Thoracic aorta (tissue), 2 donors: ENCODE measurements around the gene SCAMP5. TPM values are rescaled to one million over a fixed set of nuclear protein-coding genes. Genes with fewer than 3 reads are reported as not detected.

Experiments
- ATAC-seq: fragments of 150-250 bp; one replicate; pipeline ENCODE4 v1.8.0; 2017; ENCODE audit warnings: low read depth; ENCODE audit not compliant: insufficient number of reproducible peaks, low FRiP score
- DNase-seq: peaks from one replicate; pipeline ENCODE4 v3.0.0-alpha.2; 2020; ENCODE audit warnings: low spot score
- H3K27ac ChIP-seq, 2 donors: fragments of 200-600 bp; sonication (generic); 1 replicate in 1 of 2; 2 replicates in 1 of 2; pipeline ENCODE4 v1.5.1; 2016; ENCODE audit warnings: mild to moderate bottlenecking in 2 of 2, moderate library complexity in 2 of 2
- H3K27me3 ChIP-seq: fragments of 200-600 bp; sonication (generic); replicated peaks from 2 replicates; pipeline ENCODE4 v1.6.0; 2016; ENCODE audit warnings: mild to moderate bottlenecking; ENCODE audit not compliant: insufficient read depth
- H3K36me3 ChIP-seq: fragments of 200-600 bp; sonication (generic); one replicate; pipeline ENCODE4 v1.5.1; 2016
- H3K4me1 ChIP-seq, 2 donors: fragments of 200-600 bp; sonication (generic); 1 replicate in 1 of 2; 2 replicates in 1 of 2; pipeline versions ENCODE4 v1.5.1 to v1.6.0; 2016; ENCODE audit warnings: low read depth in 2 of 2, mild to moderate bottlenecking in 1 of 2; ENCODE audit not compliant: control insufficient read depth in 1 of 2
- H3K4me3 ChIP-seq: fragments of 200-600 bp; sonication (generic); 2 replicates; pipeline ENCODE4 v1.5.1; 2016; ENCODE audit warnings: mild to moderate bottlenecking
- H3K9me3 ChIP-seq: fragments of 200-600 bp; sonication (generic); 2 replicates; pipeline ENCODE4 v1.5.1; 2016
- total RNA-seq, 2 donors: library from RNA; depleted of rRNA; stranded (reverse); fragments of >200 nt; gene quantifications; one replicate each; pipeline versions ENCODE4 v1.1.0 to v1.2.3, GENCODE V29; 2016
- TF ChIP-seq, protein P1 (sequence below): fragments of 200-600 bp; sonication (generic); IDR thresholded peaks from one replicate; pipeline ENCODE4 v1.5.1; 2019; ENCODE audit warnings: antibody characterized with exemption

SCAMP5 gene
- total RNA-seq, 2 donors from 2014 or later: 1.5 to 3.5 TPM

DNA sequence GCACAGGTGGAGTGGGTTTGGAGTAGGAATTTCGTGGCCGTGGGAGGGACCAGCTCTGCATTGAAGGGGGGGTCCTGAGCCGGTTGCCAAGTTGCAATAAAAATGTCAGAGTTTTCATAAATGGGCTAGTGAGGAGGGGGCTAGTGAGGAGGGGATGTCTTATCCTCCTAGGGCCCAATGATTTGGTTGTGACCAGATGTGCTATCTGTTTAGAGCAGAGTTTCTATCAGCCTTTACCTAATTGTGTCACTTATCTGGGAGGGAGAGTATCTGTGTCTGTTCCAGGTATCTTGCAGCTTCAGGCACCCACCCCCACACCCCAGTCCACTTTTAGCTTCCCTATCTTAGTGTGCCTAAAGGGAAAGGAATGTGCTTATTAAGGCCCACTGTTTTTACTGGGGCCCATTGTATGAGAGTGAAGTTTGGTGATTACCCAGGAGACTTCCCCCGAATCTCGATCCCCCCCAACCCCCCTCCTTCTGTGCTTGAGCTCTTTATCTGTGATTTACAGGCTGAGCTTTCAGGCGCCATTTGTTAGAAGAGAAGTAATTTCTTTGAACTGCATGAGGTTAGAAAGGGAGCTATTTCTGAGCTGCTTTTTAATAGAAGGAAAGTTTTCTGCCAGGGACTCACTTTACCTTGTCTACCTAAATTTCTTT lies 70.6 kb downstream of the SCAMP5 start:
- Histone ChIP-seq H3K27me3 (no peaks in the 10 kb centered on the region), H3K36me3 (no peaks in the 10 kb centered on the region), H3K4me3 (no peak overlapping the region), H3K9me3 (no peaks in the 10 kb centered on the region), H3K4me1 (peaks cover 30 to 38% of the 10 kb centered on the region in 2 donors), H3K27ac (peak overlapping the region; percentile 68 to 79)
- TF ChIP-seq, protein P1, sequence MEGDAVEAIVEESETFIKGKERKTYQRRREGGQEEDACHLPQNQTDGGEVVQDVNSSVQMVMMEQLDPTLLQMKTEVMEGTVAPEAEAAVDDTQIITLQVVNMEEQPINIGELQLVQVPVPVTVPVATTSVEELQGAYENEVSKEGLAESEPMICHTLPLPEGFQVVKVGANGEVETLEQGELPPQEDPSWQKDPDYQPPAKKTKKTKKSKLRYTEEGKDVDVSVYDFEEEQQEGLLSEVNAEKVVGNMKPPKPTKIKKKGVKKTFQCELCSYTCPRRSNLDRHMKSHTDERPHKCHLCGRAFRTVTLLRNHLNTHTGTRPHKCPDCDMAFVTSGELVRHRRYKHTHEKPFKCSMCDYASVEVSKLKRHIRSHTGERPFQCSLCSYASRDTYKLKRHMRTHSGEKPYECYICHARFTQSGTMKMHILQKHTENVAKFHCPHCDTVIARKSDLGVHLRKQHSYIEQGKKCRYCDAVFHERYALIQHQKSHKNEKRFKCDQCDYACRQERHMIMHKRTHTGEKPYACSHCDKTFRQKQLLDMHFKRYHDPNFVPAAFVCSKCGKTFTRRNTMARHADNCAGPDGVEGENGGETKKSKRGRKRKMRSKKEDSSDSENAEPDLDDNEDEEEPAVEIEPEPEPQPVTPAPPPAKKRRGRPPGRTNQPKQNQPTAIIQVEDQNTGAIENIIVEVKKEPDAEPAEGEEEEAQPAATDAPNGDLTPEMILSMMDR: no peak
- DNase-seq: no peak
- no peak for ATAC-seq

DNA sequence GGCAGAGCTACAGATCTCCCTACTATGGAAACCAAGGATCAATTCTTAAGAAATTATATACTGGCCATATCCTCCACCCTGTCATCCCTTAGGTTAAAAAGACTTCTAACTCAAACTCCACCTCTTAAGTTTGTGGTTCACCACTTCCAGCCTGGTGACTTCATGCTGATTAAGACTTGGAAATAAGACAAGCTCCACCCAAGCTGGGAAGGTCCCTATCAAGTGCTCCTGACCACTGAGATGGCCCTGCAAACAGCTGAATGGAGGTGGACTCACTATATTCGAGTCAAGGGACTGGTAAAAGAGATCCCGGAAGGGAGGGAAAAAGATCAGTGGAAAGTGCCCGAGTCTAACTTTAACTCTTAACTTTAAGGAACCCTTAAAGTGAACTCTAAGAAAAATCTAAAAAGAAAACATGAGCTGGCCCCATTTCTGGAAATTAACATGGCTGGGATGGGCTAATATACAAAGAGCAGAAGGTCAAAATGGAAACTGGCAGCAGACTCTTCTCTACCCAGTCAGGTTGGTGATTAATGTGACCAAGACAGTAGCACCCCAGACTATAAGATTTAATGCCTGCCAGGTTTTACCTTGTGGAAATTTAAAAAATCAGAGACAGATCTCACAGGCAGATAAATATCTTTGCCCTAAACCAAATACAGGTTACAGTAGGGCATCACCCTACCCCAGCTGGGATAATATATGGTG lies 71.9 kb downstream of the SCAMP5 start:
- ATAC-seq: no peak
- H3K4me3 ChIP-seq: no peak overlapping the region
- H3K4me1 ChIP-seq: peaks cover 30 to 34% of the 10 kb centered on the region in 2 donors
- no peaks in the 10 kb centered on the region for H3K36me3 ChIP-seq
- no peaks in the 10 kb centered on the region for H3K9me3 ChIP-seq
- H3K27me3 ChIP-seq: no peaks in the 10 kb centered on the region
- H3K27ac ChIP-seq: peak overlapping the region; percentile 68 to 79
- no peak for DNase-seq
- TF ChIP-seq, protein P1: no peak

DNA sequence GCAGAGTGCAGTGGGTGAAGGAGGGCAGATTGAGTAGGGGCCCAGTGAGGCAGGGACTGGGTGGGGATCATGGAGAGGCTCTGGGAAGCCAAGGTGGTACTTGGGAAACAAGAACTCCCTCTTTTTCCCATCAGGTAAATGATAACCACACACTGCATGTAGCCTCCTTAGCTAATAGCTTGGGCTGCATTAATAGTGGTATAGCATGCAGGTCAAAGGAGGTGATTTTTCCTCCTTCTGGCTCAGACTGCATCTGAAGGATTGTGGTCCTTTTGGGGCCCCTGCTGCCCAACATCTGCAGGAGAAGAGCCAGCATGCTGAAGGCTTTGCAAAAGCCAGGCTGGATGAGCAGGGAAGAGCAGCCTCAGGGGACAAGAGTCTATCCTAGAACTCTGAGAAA lies 73.4 kb downstream of the SCAMP5 start:
- ATAC-seq (no peak), DNase-seq (no peak)
- no peak overlapping the region for H3K4me3 ChIP-seq
- H3K9me3 ChIP-seq: no peaks in the 10 kb centered on the region
- no peaks in the 10 kb centered on the region for H3K27me3 ChIP-seq
- TF ChIP-seq, protein P1: no peak
- no peaks in the 10 kb centered on the region for H3K36me3 ChIP-seq
- H3K27ac ChIP-seq: no peak overlapping the region
- H3K4me1 ChIP-seq: peaks cover 30 to 34% of the 10 kb centered on the region in 2 donors

DNA sequence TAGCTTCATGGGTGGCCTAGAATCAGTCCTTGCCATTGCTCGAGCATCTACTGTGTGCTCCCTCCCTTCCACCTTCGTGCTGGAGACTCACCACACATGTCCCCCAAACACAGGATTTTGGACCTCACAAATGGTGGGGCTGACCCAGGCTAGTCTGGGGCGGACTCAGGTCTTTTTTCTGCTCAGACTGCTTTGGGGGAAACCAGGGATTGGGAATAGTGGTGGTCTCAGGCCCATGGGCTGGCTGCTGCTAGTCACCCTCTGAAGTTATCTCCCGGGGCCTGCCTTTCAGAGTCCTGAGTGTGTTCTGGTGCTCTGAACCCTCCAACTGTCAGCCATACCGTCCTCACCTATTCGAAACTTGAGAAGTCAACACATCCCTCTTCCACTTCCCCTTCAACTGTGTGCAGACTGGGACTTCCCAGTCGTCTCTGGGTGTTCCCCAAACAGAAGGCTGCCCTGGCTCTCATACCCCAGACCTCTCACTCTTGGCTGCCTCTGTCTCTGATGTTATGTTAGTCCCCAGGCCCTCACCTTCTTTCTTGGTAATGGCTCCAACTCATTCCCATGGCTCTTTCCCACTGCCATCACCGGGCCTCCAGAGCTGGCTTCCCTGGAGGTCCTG lies 74.0 kb downstream of the SCAMP5 start:
- ATAC-seq (no peak), DNase-seq (no peak)
- Histone ChIP-seq H3K27ac (no peak overlapping the region), H3K4me1 (peaks cover 28 to 30% of the 10 kb centered on the region in 2 donors), H3K4me3 (no peak overlapping the region), H3K36me3 (no peaks in the 10 kb centered on the region), H3K9me3 (no peaks in the 10 kb centered on the region), H3K27me3 (no peaks in the 10 kb centered on the region)
- TF ChIP-seq, protein P1: no peak

DNA sequence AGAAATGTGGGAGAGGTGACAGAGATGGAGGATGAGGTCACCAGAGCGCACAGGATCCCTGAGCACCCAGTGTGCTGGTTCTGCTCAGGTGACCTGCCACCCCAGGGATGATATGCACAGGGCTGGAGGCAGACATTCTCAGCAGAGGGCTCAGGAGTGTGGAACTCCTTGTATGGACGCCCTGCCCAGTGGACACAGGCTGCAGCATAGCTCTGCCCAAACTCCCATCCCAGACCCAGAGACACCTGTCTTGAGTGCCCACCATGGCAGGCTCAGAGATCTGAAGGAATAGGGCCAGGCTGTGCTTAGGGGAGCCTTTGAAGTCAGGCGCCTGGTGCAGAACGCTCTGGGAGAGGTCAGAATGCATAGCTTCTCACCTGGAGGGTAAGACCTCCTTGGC lies 75.3 kb downstream of the SCAMP5 start:
- Histone ChIP-seq H3K27me3 (no peaks in the 10 kb centered on the region), H3K9me3 (no peaks in the 10 kb centered on the region), H3K4me3 (no peak overlapping the region), H3K27ac (no peak overlapping the region), H3K36me3 (no peaks in the 10 kb centered on the region), H3K4me1 (peaks cover 15 to 18% of the 10 kb centered on the region in 2 donors)
- DNase-seq (no peak), ATAC-seq (no peak)
- TF ChIP-seq, protein P1: no peak
